BLaER1 (cell line): ENCODE data around the gene DOCK4.

ENCODE experiments used
- H3K27ac ChIP-seq: shearing (Covaris generic); formaldehyde crosslinking; 2 replicates; pipeline ENCODE4 v1.8.1; 2022
- H3K27me3 ChIP-seq: shearing (Covaris generic); formaldehyde crosslinking; 2 replicates; pipeline ENCODE4 v1.8.1; 2022
- H3K36me3 ChIP-seq: shearing (Covaris generic); formaldehyde crosslinking; 2 replicates; pipeline ENCODE4 v1.8.1; 2022
- H3K4me1 ChIP-seq: shearing (Covaris generic); formaldehyde crosslinking; 2 replicates; pipeline ENCODE4 v1.8.1; 2022
- H3K4me2 ChIP-seq: shearing (Covaris generic); formaldehyde crosslinking; 2 replicates; pipeline ENCODE4 v1.8.1; 2022
- H3K4me3 ChIP-seq: shearing (Covaris generic); formaldehyde crosslinking; 2 replicates; pipeline ENCODE4 v1.8.1; 2022
- H3K9ac ChIP-seq: shearing (Covaris generic); formaldehyde crosslinking; 2 replicates; pipeline ENCODE4 v1.8.1; 2022
- H3K9me3 ChIP-seq: shearing (Covaris generic); formaldehyde crosslinking; 2 replicates; pipeline ENCODE4 v1.8.1; 2022
- H4K20me1 ChIP-seq: shearing (Covaris generic); formaldehyde crosslinking; 2 replicates; pipeline ENCODE4 v1.8.1; 2022
- Cebpa-rat ChIP-seq: shearing (Covaris generic); IDR thresholded peaks from 2 replicates; pipeline ENCODE4 v1.8.1; 2022

Gene DOCK4

GRCh38 chr7:111756687-111757178 lies 449.5 kb downstream of the DOCK4 start:
- H3K9ac ChIP-seq, result no peak overlapping the region
- no peaks in the 10 kb centered on the region for H3K36me3 ChIP-seq
- no peak overlapping the region for H3K4me2 ChIP-seq
- no peaks in the 10 kb centered on the region for H3K27me3 ChIP-seq
- H3K9me3 ChIP-seq, result no peaks in the 10 kb centered on the region
- H4K20me1 ChIP-seq, result no peaks in the 10 kb centered on the region
- no peak overlapping the region for H3K4me3 ChIP-seq
- no peaks in the 10 kb centered on the region for H3K4me1 ChIP-seq
- no peak overlapping the region for H3K27ac ChIP-seq
- TF ChIP-seq Cebpa-rat, result no peak

- Histone ChIP-seq H3K27me3 (no peaks in the 10 kb centered on the region), H3K4me1 (no peaks in the 10 kb centered on the region), H3K27ac (no peak overlapping the region), H3K36me3 (no peaks in the 10 kb centered on the region), H3K9me3 (no peaks in the 10 kb centered on the region), H3K9ac (no peak overlapping the region), H3K4me3 (no peak overlapping the region), H3K4me2 (no peak overlapping the region), H4K20me1 (no peaks in the 10 kb centered on the region)
- TF ChIP-seq Cebpa-rat, result no peak
These were observed 450.8 kb downstream of the DOCK4 start for GRCh38 chr7:111755383-111755782.

- Histone ChIP-seq H3K4me1 (no peaks in the 10 kb centered on the region), H3K9ac (no peak overlapping the region), H3K9me3 (no peaks in the 10 kb centered on the region), H3K36me3 (no peaks in the 10 kb centered on the region), H3K27me3 (no peaks in the 10 kb centered on the region), H3K4me2 (no peak overlapping the region), H3K4me3 (no peak overlapping the region), H3K27ac (no peak overlapping the region), H4K20me1 (no peaks in the 10 kb centered on the region)
- TF ChIP-seq Cebpa-rat, result no peak
These were observed 452.2 kb downstream of the DOCK4 start for GRCh38 chr7:111753968-111754367.

- Histone ChIP-seq H3K36me3 (no peaks in the 10 kb centered on the region), H3K9me3 (no peaks in the 10 kb centered on the region), H3K27me3 (no peaks in the 10 kb centered on the region), H3K27ac (no peak overlapping the region), H3K4me3 (no peak overlapping the region), H3K4me1 (no peaks in the 10 kb centered on the region), H3K4me2 (no peak overlapping the region), H4K20me1 (no peaks in the 10 kb centered on the region), H3K9ac (no peak overlapping the region)
- no peak for TF ChIP-seq Cebpa-rat
These were observed 454.1 kb downstream of the DOCK4 start for GRCh38 chr7:111752022-111752582.

GRCh38 chr7:111750878-111751277 lies 455.3 kb downstream of the DOCK4 start:
- TF ChIP-seq Cebpa-rat, result no peak
- H3K9ac ChIP-seq, result no peak overlapping the region

GRCh38 chr7:111750228-111750627 lies 456.0 kb downstream of the DOCK4 start:
- H3K9ac ChIP-seq, result no peak overlapping the region
- no peak overlapping the region for H3K4me2 ChIP-seq
- H3K4me1 ChIP-seq, result no peaks in the 10 kb centered on the region
- H4K20me1 ChIP-seq, result no peaks in the 10 kb centered on the region
- H3K36me3 ChIP-seq, result no peaks in the 10 kb centered on the region
- no peaks in the 10 kb centered on the region for H3K9me3 ChIP-seq
- TF ChIP-seq Cebpa-rat, result no peak
- no peaks in the 10 kb centered on the region for H3K27me3 ChIP-seq
- no peak overlapping the region for H3K4me3 ChIP-seq
- H3K27ac ChIP-seq, result no peak overlapping the region

More at GRCh38 chr7:111750878-111751277, 455.3 kb downstream of the DOCK4 start:
- Histone ChIP-seq H3K4me2 (no peak overlapping the region), H3K4me3 (no peak overlapping the region), H4K20me1 (no peaks in the 10 kb centered on the region), H3K4me1 (no peaks in the 10 kb centered on the region), H3K9me3 (no peaks in the 10 kb centered on the region), H3K27ac (no peak overlapping the region), H3K36me3 (no peaks in the 10 kb centered on the region), H3K27me3 (no peaks in the 10 kb centered on the region)

GRCh38 chr7:111749625-111750024 lies 456.6 kb downstream of the DOCK4 start:
- Histone ChIP-seq H3K36me3 (no peaks in the 10 kb centered on the region), H3K27me3 (no peaks in the 10 kb centered on the region), H4K20me1 (no peaks in the 10 kb centered on the region), H3K9me3 (no peaks in the 10 kb centered on the region), H3K4me3 (no peak overlapping the region), H3K27ac (no peak overlapping the region), H3K9ac (no peak overlapping the region), H3K4me1 (peaks cover 5% of the 10 kb centered on the region), H3K4me2 (no peak overlapping the region)
- TF ChIP-seq Cebpa-rat, result no peak

GRCh38 chr7:111747718-111748117 lies 458.5 kb downstream of the DOCK4 start:
- H3K27ac ChIP-seq, result no peak overlapping the region

GRCh38 chr7:111746950-111747349 lies 459.2 kb downstream of the DOCK4 start:
- peaks cover 12% of the 10 kb centered on the region for H3K4me1 ChIP-seq
- no peak overlapping the region for H3K4me3 ChIP-seq
- no peaks in the 10 kb centered on the region for H4K20me1 ChIP-seq
- H3K9me3 ChIP-seq, result no peaks in the 10 kb centered on the region
- no peak overlapping the region for H3K9ac ChIP-seq
- no peak overlapping the region for H3K27ac ChIP-seq
- TF ChIP-seq Cebpa-rat, result no peak
- no peaks in the 10 kb centered on the region for H3K36me3 ChIP-seq
- no peaks in the 10 kb centered on the region for H3K27me3 ChIP-seq
- no peak overlapping the region for H3K4me2 ChIP-seq

More at GRCh38 chr7:111747718-111748117, 458.5 kb downstream of the DOCK4 start:
- Histone ChIP-seq H3K4me3 (no peak overlapping the region), H3K27me3 (no peaks in the 10 kb centered on the region), H3K4me1 (peaks cover 12% of the 10 kb centered on the region), H3K4me2 (no peak overlapping the region), H3K9ac (no peak overlapping the region), H3K36me3 (no peaks in the 10 kb centered on the region), H4K20me1 (no peaks in the 10 kb centered on the region), H3K9me3 (no peaks in the 10 kb centered on the region)
- no peak for TF ChIP-seq Cebpa-rat

- H3K4me1 ChIP-seq, result peaks cover 12% of the 10 kb centered on the region
- H3K4me2 ChIP-seq, result peak overlapping the region; percentile 27; the same call in 1 of the 2 replicates
- H3K4me3 ChIP-seq, result no peak overlapping the region
- H3K36me3 ChIP-seq, result no peaks in the 10 kb centered on the region
- H3K27ac ChIP-seq, result no peak overlapping the region
- no peaks in the 10 kb centered on the region for H3K27me3 ChIP-seq
- no peak for TF ChIP-seq Cebpa-rat
- no peaks in the 10 kb centered on the region for H3K9me3 ChIP-seq
- no peaks in the 10 kb centered on the region for H4K20me1 ChIP-seq
- H3K9ac ChIP-seq, result no peak overlapping the region
These were observed 461.6 kb downstream of the DOCK4 start for GRCh38 chr7:111744501-111745155.
